GM19467 (cell line): ENCODE measurements around the gene CREB3L1.
"Not testable (repeated sequence)": the region's sequence is repeated elsewhere in the genome, so short reads cannot be mapped to it uniquely, and the experiment has no call there.

Source experiments
- ATAC-seq: cut with Tn5 transposase; IDR thresholded peaks from one replicate; pipeline ENCODE4 v1.9.1; 2021; ENCODE audit warnings: mild to moderate bottlenecking, moderate library complexity; ENCODE audit not compliant: unreplicated experiment

The CREB3L1 gene

GRCh38 chr11:46248289-46249102, 29.0 kb upstream of the CREB3L1 start:
- no peak for ATAC-seq

- ATAC-seq, result no peak
Observed at GRCh38 chr11:46249103-46249937, 28.1 kb upstream of the CREB3L1 start.

- no peak for ATAC-seq
Observed at GRCh38 chr11:46249938-46250744, 27.3 kb upstream of the CREB3L1 start.

- no peak for ATAC-seq
Observed at GRCh38 chr11:46250745-46251052, 26.8 kb upstream of the CREB3L1 start.

GRCh38 chr11:46251954-46252353, 25.5 kb upstream of the CREB3L1 start:
- ATAC-seq, result no peak

- no peak for ATAC-seq
Observed at GRCh38 chr11:46252373-46252914, 25.0 kb upstream of the CREB3L1 start.

- ATAC-seq, result no peak
Observed at GRCh38 chr11:46253258-46254132, 24.0 kb upstream of the CREB3L1 start.

- ATAC-seq, result no peak
Observed at GRCh38 chr11:46254133-46254491, 23.4 kb upstream of the CREB3L1 start.

- no peak for ATAC-seq
Observed at GRCh38 chr11:46256540-46257001, 20.9 kb upstream of the CREB3L1 start.

- not testable (repeated sequence) for ATAC-seq
Observed at GRCh38 chr11:46259347-46259746, 18.1 kb upstream of the CREB3L1 start.

- ATAC-seq, result no peak
Observed at GRCh38 chr11:46259971-46260560, 17.4 kb upstream of the CREB3L1 start.

GRCh38 chr11:46263120-46263519, 14.3 kb upstream of the CREB3L1 start:
- ATAC-seq, result no peak

GRCh38 chr11:46264030-46264429, 13.4 kb upstream of the CREB3L1 start:
- no peak for ATAC-seq

GRCh38 chr11:46264976-46265375, 12.5 kb upstream of the CREB3L1 start:
- no peak for ATAC-seq

- no peak for ATAC-seq
Observed at GRCh38 chr11:46265764-46266163, 11.7 kb upstream of the CREB3L1 start.

- no peak for ATAC-seq
Observed at GRCh38 chr11:46267930-46268329, 9.5 kb upstream of the CREB3L1 start.

GRCh38 chr11:46270684-46271083, 6.8 kb upstream of the CREB3L1 start:
- no peak for ATAC-seq

- no peak for ATAC-seq
Observed at GRCh38 chr11:46271407-46271806, 6.1 kb upstream of the CREB3L1 start.

GRCh38 chr11:46271875-46272815, 5.3 kb upstream of the CREB3L1 start:
- ATAC-seq, result no peak
